OCI-M2 (cell line): ENCODE measurements around the gene EVC.

Source experiments
- DNase-seq: peaks from one replicate; lab custom pipeline; 2025; ENCODE audit not compliant: unreplicated experiment; lab: John Stamatoyannopoulos, UW

Gene EVC

GRCh38 chr4:5753766-5754528 is 42.9 kb downstream of the EVC start:
- DNase-seq: no peak

- no peak for DNase-seq
These were observed 43.5 kb downstream of the EVC start for GRCh38 chr4:5754529-5754881.

- DNase-seq: no peak
These were observed 44.2 kb downstream of the EVC start for GRCh38 chr4:5755161-5755560.

GRCh38 chr4:5755679-5756078 is 44.7 kb downstream of the EVC start:
- DNase-seq: no peak

GRCh38 chr4:5756271-5756670 is 45.3 kb downstream of the EVC start:
- DNase-seq: no peak

GRCh38 chr4:5757091-5757490 is 46.1 kb downstream of the EVC start:
- no peak for DNase-seq

- no peak for DNase-seq
These were observed 46.5 kb downstream of the EVC start for GRCh38 chr4:5757536-5757935.

GRCh38 chr4:5757954-5758353 is 47.0 kb downstream of the EVC start:
- no peak for DNase-seq

- DNase-seq: no peak
These were observed 47.7 kb downstream of the EVC start for GRCh38 chr4:5758741-5759140.

GRCh38 chr4:5759236-5760075 is 48.5 kb downstream of the EVC start:
- no peak for DNase-seq

- no peak for DNase-seq
These were observed 49.2 kb downstream of the EVC start for GRCh38 chr4:5760246-5760645.

- DNase-seq: no peak
These were observed 50.0 kb downstream of the EVC start for GRCh38 chr4:5760936-5761480.

GRCh38 chr4:5770051-5770450 is 59.0 kb downstream of the EVC start:
- DNase-seq: no peak

GRCh38 chr4:5772528-5773270 is 61.7 kb downstream of the EVC start:
- no peak for DNase-seq

- no peak for DNase-seq
These were observed 62.2 kb downstream of the EVC start for GRCh38 chr4:5773271-5773555.

GRCh38 chr4:5774416-5775036 is 63.5 kb downstream of the EVC start:
- DNase-seq: no peak

- DNase-seq: no peak
These were observed 65.5 kb downstream of the EVC start for GRCh38 chr4:5776510-5776909.

- no peak for DNase-seq
These were observed 70.0 kb downstream of the EVC start for GRCh38 chr4:5780831-5781480.

GRCh38 chr4:5781691-5782090 is 70.7 kb downstream of the EVC start:
- no peak for DNase-seq

- no peak for DNase-seq
These were observed 72.0 kb downstream of the EVC start for GRCh38 chr4:5782829-5783476.
